GM18858 (cell line): ENCODE results near the gene TREML1.
A peak's percentile ranks its signal among the peaks of the same experiment; 100 is the strongest.
"Not testable (repeated sequence)": the region's sequence is repeated elsewhere in the genome, so short reads cannot be mapped to it uniquely, and the experiment has no call there.

Source experiments
- ATAC-seq: cut with Tn5 transposase; IDR thresholded peaks from one replicate; pipeline ENCODE4 v1.9.1; 2021; ENCODE audit not compliant: unreplicated experiment

Gene TREML1, protein sequence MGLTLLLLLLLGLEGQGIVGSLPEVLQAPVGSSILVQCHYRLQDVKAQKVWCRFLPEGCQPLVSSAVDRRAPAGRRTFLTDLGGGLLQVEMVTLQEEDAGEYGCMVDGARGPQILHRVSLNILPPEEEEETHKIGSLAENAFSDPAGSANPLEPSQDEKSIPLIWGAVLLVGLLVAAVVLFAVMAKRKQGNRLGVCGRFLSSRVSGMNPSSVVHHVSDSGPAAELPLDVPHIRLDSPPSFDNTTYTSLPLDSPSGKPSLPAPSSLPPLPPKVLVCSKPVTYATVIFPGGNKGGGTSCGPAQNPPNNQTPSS

DNA sequence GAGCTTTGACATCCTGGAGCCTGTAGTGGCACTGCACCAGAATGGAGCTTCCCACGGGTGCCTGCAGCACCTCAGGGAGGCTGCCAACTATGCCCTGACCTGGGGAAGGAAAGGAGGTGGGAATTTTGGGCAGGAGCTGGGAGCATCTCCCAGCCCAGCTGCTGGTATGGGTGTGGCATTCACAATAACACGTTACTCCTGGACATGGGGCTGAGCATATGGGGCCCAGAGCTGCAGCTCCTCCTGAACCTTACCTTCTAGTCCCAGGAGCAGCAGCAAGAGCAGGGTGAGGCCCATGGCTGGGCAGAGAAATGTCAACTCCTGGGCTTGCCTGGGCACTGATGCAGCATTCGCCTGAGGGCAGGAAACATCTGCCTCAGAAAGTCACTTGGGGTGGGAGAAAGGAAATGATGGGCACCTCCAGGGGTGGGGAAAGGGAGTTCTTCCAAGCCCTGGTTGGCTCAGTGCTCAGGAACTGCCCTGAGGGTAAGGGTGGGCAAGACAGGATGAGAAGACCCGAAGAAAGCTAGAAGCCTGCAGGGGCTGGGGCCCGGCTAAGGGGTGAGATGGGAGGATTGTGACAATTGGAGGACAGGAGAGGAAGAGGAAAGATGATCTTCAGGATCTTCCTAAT, at the start of gene TREML1:
TSS of gene TREML1 (minus strand) at position 356 of the 634 bp plus-strand sequence. CDS start at position 297, 59 bp downstream.
- ATAC-seq = no peak

DNA sequence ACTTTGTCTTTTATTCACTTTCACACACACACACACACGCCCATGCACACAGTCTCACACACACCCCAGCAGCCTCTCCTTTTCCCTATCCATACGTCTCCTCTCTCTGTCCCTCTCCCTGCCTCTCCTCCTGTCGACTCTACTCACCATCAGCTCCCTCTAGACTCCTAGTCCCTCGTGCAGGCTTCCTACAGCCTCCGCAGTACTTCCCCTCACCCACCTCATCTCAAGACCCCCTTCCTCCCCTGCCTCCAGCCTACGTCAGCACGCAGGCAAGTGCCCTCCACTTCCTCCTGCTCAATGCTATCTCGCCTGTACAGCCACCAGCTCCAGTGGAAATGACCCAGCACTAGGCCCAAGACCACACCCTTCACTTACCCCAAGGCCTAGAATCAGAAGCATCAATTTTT, 47.6 kb upstream of the TREML1 start:
- ATAC-seq = no peak

DNA sequence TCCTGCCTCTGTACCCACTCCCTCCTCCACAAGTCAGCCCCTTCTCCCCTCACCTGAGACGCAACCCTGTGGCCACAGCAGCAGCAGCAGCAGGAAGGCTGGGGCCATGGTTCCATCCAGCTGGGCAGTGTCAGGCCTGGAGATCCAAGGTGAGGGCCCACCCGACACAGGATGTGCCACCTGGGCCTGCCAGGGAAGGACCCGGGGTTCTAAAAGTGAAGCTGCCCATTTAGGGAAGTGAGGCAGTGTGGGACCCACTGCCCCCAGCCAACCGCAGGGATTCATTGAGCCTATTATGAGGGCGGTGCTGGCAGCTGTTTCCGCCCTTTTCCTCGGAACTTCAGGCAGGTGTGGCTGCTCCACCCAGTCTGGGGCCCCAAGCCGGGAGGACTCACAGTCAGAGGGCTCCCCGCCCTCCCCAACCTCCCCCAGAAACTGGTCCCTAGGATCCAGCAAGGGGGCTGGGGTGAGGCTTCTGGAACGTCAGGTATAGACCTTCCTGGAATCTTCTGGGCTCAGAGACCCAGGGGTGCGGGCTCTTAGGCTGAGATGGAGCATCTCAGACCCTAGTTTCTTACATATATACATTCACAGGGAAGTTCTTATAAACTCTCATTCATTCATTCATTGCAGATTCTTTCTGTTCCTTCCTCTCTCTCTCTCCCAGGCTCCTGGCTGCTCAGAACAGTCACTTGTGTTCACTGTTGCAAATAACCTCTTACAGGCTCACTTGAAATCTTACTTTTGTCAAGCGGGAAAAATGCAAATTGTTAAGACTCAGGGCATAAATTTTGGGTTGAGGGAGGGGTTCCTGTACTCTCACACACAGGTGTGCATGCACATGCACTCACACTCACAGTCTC, 47.0 kb upstream of the TREML1 start, which contains the start of gene TREML2:
TSS of gene TREML2 (minus strand) at position 249 of the 863 bp plus-strand sequence. CDS start at position 108, 141 bp downstream.
- ATAC-seq = no peak

DNA sequence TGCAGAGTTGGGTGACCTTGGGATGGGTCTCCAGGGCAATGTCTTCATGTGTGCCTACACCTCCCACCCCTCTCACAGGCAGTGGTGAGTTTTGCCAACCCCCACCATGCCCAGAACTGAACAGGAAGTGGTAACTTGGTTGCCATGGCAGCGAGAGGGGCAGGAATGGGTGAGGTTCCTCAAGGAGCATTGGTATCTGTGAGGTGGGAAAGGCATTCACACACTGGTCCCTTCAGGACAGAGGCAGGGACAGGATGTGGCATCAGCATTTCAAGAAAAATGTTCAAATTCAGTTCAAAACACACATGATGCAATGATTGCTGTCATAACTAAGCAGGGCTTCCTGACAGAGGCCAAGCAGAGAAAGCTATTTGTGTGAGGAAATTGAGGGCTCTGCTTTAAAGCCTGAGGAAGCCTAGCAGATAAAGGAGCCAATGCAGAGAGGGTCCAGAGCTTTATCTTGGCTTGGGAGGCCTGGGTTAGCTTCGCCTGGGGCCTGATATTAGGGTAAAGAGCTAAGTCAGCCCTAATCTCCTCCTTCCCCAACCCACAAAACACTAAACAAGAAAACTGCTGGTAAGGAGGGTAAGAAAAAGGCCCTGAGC, 46.3 kb upstream of the TREML1 start:
- no peak for ATAC-seq

DNA sequence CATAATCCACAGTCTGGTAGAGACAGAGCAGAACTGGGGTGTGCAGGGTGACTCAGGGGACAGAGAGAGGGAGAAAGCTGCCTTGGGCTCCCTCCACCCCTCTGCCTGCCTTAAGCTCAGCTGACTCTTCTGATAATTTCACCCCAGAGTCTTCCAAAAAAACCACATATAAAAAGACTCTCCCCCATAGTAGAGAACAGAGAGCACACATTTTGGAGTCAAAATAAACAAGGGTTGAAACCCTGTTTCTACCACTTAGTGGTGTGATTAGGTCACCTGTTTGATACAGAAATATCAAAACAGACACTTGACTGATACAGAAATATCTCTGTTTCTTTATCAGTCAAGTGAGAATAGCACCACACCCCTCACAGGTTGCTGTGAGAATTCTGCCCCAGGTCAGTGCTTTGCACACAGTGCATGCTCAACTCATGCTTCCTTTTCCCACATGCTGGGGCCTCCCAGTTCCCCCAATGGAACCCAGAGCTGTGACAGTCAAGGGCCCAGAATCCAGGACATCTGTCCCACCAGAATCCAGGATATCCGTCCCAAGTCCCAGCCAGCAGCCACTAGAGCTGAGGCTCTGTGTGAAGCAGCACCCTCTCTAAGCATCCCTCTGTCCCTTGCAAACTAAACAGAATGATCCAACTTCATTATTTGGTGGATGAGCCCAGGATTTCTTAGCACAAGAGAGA, 45.6 kb upstream of the TREML1 start:
- ATAC-seq = peak; percentile 56

DNA sequence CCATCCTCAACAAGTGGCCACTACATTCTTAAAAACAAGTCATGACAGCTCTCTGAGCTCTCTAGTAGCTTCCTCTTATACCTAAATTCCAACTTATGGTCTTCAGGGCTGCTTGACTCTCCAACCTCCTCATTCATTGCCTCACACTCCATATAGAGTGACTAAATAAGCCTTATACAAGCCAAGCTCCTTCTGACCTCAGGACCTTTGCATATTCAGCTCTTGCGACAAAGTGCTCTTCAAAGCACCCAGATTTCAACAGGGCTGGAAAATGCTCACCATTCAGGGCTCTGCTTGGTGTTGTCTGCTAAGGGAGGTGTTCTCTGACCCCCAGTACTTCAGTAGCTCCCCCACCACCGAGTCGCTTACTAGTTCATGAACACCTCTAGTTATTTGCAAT, 43.1 kb upstream of the TREML1 start:
- ATAC-seq = no peak

DNA sequence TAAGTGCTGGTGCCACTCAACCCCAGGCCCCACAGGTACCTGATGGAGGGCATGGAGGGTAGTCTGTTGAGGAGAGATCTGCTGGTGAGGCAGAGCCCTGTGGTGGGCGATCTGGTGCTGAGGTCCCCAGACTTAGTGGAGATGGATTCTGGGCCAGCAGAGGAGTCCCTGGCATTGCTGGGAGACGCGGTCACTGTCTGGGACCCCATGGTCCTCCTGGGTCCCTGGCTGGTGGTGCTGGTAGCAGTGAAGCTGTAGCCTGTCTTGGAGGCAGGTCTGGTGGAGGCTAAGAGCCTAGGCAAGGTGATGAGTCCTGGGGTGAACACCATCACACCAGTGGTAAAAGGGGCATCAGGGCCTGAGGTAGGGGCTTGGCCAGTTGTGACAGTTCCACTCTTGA, 40.2 kb upstream of the TREML1 start:
- no peak for ATAC-seq

DNA sequence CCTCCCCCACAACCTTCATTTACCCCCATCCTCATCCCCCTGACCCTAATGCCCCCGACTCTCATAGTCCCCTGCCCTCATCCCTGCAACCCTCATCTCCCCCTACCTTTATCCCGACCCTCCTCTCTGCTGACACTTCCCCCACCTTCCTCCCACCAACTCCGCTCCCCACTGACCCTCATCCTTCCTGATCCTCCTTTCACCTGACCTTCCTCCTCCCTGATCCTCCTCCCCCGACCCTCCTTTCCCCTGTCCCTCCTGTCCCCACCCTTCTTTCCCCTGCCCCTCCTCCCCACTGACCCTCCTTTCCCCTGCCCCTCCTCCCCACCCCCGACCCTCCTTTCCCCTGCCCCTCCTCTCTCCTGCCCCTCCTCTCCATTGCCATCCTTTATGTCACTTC, 39.7 kb upstream of the TREML1 start:
- ATAC-seq = no peak

DNA sequence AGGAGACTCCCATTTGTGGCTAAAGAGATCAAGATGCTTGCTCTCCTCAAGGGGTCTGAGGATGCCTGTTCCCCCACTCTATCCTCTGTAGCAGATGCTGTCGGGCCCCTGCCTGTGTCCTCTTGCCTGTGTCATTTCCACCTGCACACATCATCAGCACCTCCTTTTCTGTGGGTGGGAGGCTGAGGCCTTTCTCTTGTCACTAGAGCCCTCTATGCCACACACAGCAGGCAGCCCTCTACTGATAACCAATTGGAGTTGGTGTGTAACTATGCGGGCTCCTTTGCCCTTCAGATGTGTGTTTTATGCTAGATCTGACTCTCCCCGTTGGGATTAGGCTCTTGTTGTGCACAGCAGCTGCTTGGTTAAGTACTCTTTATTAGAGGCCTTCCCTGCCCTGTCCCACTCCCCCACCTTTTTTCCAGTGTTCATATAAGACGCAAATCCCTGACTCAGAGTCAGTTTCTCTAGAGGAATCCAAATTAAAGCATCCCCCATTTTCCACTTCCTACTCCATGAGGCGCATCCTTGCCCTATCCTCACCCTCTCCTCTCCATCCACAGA, 39.1 kb upstream of the TREML1 start:
- ATAC-seq = no peak

DNA sequence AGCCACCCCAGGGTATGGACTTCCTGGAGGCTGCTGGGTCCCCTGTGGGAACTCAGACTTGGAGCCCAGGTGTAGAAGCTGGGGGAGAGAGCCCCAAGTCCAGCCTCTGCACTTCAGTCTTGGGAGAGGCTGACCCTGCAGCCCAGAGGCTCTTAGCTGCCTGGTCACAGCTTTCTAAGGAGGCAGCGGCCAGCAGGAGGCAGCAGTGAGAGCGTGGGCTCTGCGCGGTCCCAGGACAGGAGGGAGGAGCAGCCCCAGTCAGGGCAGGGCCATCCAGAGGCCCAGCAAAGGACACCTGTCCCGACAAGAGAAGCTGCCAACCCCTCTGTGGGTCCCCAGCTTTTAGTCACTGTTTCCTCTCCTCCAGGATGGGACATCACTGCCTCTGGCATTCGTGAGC, 37.4 kb upstream of the TREML1 start:
- no peak for ATAC-seq

DNA sequence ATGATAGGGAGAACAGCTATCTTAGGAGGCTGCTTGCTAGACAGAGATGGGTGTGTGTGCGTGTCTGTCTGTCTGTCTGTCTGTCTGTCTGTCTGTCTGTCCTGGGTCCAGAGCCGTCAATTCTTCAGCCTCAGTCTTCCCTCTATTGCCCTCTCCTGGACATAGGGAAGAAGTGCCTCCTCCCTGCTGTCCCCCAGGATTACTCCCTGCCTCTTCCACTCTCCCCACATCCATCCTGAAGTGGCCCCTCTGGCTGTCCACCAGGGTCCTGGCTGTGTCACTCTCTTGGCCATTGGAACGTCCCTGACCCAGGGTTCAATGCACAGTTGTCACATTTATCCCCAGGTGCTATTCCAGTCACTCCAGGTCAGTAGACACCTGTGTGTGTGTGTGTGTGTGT, 36.6 kb upstream of the TREML1 start:
- ATAC-seq = no peak

DNA sequence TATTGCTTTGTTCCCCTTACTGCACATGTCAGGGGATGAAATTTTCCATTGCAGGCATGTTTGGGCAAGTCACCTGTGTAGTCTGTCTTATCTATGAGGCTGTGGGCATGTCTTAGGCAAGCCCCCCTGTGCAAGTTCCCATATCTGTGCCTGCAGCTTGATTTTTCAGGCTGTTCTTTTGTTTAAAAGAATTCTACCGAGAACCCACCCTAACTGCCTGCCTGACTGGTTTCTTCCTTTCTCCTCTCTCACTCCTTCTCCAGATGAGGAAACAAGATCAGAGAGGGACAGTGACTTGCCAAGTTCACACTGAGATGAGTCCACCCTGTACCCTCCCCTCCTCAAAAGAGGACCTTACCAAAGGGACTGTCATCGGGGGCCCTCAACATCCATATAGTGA, 35.8 kb upstream of the TREML1 start:
- no peak for ATAC-seq

DNA sequence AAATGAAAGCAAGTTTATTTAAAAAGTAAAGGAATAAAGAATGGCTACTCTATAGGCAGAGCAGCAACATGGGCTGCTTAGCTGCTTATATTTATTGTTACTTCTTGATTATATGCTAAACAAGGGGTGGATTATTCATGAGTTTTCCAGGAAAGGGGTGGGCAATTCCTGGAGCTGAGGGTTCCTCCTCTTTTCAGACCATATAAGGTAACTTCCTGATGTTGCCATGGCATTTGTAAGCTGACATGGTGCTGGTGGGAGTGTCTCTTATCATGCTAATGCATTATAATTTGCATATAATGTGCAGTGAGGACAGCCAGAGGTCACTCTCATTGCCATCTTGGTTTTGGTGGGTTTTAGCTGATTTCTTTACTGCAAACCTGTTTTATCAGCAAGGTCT, 34.9 kb upstream of the TREML1 start:
- ATAC-seq = not testable (repeated sequence)

DNA sequence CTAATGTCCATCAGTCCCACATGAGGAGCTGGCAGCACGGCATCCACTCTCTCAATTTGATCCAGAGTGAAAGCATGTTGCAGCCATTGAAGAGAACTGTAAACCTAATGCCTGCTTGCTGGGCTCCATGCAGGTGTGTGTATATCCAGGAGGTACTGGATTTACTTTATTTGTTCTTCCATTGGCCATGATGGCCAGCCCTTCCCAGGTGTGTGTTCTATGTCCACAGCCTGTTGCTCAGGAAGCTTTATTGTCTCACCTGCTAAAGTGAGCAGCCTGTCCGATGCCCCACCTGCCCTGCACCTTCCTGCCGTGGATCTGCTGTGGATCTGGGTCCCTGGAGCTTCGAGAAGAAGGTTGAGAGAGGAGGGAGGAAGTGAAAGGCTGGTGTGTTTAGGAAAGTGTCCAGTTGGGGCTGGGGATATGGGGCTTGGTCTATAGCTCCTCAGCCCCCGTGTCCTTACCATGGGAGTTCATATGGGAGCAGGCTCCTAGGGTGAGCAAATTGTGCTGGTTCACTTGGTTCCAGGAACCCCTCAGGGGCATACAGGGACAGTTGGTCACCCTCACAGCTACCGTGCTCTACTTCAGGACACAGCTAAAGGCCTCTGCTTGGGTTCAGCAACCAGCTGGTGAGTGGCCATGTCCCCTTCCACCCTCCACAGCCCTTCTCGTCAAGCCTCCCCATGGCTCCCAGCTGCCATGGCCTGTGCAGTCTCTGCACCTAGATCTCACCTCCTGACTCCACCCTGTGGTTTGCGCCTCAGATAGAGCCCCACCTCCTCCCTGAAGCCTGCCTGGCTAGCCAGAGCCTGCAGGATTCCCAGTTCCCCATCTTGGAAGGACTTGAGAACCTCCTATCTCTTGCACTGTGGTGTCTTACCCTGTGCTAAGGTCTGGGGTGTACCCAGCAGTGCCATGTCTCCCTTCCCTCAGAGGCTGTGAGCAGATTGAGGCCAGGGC, 34.1 kb upstream of the TREML1 start:
- ATAC-seq = no peak

DNA sequence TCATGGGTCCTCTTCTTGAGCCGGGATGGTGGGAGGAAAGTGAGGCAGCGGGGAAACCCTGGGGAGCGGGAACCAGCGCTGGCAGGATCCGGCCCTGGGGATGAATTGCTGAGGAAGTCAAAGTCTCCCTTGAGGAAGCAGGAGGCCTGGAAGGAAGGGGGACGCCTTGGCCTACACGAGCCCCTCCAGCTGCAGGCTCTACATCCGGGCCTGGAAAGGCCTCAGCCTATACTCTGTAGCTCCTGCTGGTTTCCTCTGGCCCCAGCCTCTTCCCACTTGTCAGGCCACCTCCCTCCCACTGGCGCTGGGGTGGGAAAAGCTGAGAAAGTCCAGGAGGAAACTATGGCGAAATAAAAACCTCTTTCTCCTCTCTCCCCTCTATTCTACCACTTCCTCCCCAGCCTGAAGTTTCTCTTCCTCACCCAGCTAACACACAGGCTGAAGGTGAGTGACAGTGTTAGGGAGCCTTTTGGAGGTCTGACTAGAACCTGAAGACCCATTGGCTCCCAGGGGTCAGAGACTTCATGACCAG, 31.9 kb upstream of the TREML1 start:
- no peak for ATAC-seq

DNA sequence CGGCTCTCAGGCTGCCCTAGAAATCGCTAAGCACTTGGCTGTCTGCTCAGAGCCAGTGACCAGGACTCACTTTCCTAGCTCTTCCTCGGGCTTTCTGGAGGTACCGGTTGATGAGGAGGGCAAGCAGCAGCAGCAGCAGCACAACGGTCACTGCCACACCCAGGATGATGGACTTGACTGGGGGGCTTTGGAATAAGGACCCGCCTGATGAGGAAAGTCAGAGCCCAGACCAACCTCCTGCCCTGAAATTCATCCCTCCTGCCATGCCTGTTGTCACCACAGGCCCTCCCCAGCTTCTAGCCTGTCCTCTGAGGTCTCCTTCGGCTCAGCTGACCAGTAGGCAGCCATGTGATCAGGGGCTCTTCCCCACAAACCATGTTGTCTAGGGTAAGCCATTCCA, 30.6 kb upstream of the TREML1 start:
- no peak for ATAC-seq

DNA sequence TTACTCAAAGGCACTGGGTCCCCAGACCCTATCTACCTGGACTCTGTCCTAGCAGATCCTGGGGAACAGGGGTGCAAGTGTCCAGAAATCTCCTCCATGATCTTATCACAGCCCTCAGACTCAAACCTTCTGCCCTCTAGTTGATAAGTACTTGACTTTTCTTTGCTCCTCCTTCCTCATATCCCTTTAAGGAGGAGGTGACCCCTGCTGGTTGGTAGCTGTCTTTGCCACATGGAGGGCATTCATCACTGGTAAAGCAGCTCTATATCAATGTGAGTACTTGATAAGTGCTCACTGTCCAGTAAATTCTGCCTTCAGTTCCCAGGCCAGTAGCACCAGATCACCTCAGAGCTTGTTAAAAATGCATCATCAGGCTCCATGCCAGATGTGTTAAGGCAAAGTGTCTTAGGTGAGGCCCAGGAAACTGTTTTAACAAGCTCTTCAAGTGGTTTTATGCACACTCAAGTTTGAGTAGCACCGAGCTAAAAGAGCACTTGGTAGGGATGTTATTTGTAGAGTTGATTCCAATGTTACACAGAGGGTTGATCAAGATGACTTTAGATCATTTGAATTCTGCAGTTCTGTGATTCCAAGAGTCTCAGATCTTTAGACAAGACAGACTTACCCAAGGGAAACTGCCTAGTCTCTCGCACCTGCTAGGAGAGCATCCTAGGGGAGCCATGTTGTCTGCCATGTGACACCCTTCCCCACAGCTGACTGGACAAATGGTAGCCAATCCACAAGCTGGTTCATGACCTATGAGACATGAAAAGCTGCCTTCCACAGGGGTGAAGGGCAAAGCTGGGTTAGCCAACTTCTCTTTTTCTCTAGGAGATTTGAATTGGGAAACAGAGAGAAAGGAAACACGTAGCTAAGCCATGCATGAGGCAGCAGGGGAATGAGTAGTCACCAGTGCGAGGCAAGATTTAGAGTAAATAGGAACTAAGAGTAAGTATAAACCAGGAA, 28.2 kb upstream of the TREML1 start:
- ATAC-seq = no peak

DNA sequence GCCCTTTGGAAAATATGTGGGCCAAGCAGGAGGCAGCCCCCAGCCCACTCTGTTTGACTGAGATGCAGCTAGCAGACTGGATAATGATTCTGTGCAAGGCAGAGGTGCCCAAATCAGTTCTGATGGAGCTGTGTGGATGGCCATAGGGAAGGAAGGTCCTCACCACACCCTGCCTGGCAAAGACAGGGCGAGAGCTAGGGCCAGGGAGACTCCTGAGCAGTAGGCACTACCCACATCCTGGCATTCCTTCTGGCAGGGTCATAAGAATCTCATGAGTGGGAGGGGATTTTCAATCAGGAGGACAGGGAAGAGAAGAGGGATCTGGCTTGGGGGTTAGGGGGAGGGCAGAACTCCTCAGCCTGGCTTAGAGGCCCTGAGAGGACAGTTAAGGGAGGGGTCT, 27.4 kb upstream of the TREML1 start:
- ATAC-seq = no peak
